NCI-H446 (cell line): ENCODE measurements around the gene GPR4.
"Not testable (repeated sequence)": the region's sequence is repeated elsewhere in the genome, so short reads cannot be mapped to it uniquely, and the experiment has no call there.

Experiments
- DNase-seq, 2 experiments: peaks; one replicate each; lab custom pipeline; 2025; lab: John Stamatoyannopoulos, UW

GPR4 gene

DNA sequence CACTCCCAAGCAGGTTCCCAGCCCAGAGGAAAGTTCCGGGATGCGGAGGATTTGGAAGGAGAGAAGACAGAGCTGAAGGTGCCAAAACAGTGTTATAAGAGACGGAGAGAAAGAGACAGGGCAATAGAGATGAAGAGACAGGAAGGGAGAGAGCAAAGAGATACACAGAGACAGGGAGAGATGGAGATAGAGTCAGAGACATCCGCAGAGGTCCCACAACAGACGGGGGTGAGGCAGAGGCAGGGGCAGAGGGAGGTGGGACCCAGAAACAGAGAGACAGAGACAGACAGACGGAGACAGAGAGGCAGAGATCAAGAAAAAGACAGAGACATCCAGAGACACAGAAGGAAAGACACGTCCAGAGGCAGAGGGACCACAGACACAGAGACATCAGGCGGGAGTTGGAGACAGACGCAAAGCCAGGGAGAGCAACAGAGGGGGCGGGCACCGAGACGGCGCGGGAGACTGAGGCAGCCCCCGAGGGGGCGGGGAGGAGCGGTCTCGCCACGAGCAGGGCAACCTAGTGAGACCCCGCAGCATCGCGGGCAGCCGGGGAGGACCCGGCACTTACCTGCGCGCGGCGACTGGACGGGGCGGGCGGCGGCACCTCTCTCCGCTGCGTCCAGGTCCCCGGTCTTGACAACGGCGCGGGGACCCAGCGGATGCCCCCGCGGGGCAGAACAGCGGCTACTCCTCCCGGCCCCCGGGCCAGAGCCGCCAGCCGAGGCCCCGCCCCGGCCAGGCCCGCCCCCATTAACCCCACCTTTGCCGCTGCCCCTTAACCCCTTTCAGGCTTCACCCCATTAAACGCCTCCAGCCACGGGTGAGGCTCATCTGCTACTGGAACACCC is at the start of gene GPR4:
TSS of gene GPR4 (minus strand) at position 689 of the 851 bp plus-strand sequence. CDS start 10,346 bp downstream, outside the sequence.
- DNase-seq: no peak

DNA sequence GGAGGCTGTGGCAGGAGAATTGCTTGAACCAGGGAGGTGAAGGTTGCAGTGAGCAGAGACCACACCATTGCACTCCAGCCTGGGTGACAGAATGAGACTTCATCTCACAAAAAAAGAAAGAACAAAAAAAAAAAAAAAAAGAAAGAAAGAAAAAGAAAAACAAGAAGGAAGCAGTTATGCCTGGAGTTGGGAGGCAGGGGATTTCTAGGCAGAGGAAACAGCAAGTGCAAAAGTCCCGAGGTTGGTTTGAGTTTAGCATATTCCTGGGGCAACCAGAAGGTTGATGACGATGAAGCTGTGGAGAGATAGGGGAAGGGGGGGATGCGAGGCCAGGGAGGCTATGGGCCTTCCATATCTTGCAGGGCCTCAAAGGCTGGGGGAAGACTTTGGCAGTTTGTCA is 48.7 kb upstream of the GPR4 start:
- DNase-seq: no peak

DNA sequence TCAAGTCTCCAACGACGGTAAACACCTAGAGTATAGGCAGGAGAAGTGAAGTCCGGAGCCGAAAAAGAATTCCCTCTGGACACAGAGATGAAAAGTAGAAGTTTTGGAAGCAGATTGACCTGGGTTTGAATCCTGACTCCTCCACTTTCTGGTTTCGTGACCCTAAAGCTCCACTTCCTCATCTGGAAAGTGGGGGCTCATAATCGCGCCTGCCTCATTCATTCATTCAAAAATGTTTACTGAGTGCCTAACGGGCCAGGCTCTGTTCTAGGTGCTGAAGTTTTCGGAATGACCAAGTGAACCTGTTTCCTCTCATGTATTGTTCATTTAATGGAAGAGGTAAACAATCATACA is 44.3 kb upstream of the GPR4 start:
- no peak for DNase-seq

DNA sequence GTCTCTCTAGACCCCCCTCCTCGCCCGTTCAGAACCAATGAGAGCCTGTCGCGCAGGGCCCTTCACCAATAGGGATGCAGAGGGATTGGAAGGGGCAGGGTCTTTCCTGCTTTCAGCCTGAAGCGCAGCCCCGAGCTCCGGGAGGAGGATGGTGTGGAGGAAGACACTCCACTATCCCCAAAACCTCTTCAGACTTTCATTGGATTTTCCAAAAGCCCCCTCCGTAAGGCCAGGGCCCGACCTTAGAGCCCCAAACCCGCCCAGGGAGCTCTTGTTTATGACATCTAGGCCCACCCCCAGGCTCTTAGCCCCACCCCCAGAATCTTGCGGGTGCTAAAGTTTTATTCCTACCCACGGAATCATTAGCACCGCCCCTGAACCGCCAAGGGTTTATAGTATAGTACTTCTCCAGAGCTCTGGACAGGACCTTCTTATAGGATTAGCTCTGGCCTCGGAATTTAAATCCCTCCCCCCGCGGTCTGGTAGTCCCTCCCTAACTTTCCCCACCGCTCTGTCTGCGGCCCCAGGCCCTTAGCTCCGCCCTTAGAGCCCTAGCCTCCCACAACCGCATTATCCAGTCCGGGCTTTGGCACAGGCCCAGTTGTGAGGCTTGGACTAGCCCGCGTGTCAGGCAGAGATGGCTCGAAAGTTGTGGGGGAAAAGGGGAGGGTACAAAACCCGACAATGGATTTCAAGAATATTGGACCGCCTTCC is 43.8 kb upstream of the GPR4 start:
- peak; percentile 97 for DNase-seq

- DNase-seq: no peak
Measured at GRCh38 chr19:45645068-45645630, 43.1 kb upstream of the GPR4 start.

DNA sequence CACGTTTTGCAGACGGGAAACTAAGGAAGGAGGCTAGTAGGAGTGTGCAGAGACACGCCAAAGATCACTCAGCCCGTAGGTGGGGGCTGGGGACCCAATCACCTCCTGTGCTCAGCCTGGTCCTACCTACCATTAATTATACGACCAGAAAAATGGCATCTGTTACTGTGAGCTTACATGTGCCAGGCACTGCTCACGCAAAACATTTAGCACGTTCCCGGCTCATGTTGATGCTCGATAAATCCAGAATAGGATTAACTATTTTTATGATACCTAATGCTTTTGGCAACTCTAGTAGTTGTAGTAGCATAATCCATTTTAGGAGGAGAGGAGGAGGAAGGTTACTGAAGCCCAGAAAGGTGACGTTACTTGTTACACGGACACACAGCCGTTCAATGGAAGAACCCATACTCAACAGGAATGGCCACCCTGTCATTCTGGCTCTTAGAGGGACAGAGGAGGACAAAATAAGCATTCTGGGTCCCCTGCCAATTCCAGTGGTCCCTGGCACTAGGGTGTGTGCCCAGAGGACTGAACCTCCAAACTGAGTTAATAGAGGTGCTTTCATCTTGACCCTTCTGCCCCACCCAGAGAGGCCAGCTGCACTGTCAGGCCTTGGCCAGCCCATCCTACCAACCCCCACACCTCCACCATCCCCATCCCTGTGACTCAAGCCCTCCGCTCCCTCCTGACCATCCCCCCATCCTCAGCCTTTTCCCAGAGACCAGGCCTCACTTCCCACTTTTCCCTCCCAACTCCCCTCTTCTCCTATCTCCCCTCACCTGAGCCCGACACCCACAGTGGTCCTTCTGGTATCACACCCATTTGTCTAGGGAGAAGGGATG is 42.1 kb upstream of the GPR4 start:
- no peak for DNase-seq

- DNase-seq: peak; percentile 62 to 88
Measured at GRCh38 chr19:45643024-45643926, 41.3 kb upstream of the GPR4 start.

DNA sequence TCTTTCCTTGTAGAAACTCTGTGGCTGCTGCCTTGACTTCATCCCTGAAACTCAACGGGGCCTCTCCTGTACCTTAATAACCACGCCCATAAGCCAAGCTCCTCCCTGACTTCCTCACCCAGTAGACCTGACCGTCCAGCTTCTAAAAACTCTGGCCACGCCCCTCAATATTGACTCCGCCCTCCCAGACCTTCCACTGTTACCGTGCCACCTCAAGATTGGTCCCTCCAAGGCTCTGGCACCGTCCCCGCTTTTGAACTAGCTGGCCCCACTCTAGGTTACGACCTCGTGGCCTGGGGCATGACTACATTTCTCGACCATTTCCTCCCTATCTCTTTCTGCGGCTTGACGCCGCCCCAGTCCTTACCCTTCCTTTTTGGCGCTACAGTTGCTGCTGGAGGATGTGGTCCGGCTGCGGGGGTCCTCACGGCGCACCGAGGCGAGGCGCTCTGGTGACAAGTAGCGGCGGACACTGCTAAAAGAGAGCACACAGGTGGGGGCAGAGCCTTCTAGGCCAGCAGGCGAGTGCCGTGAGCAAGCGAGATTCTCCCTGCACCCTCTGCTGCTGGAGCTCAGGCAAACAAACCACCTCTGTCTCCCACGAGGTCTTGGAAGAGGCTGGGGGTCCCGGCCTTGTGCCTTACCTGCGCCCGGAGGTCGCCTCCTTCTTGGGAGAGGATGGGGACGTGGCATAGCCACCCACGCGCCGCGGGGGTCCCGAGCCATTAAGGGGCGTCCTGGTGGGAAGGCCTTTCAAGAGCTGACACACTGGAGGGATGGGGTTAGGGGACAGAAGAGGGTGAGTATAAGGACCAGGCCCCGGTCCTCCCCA is 39.5 kb upstream of the GPR4 start:
- DNase-seq: no peak

DNA sequence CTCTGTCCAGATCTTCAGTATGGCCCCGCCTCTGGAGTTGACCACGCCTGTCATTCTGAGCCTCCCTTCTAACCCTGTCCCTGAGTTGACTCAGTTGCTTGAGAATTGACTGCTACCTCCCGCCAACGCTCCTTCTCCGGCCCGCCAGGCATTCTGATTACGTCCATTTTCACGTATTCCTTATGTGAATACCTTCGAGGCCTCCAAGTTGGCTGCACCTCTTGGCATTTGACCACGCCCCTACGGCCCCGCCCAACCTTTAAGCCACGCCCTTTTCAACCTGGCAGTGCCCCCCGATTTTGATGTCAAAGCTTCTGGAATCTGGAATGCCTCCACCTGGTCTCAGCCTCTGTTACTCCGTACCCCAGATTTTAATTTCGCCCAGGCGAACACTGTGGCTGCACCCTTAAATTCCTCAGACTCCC is 38.8 kb upstream of the GPR4 start:
- DNase-seq: no peak

DNA sequence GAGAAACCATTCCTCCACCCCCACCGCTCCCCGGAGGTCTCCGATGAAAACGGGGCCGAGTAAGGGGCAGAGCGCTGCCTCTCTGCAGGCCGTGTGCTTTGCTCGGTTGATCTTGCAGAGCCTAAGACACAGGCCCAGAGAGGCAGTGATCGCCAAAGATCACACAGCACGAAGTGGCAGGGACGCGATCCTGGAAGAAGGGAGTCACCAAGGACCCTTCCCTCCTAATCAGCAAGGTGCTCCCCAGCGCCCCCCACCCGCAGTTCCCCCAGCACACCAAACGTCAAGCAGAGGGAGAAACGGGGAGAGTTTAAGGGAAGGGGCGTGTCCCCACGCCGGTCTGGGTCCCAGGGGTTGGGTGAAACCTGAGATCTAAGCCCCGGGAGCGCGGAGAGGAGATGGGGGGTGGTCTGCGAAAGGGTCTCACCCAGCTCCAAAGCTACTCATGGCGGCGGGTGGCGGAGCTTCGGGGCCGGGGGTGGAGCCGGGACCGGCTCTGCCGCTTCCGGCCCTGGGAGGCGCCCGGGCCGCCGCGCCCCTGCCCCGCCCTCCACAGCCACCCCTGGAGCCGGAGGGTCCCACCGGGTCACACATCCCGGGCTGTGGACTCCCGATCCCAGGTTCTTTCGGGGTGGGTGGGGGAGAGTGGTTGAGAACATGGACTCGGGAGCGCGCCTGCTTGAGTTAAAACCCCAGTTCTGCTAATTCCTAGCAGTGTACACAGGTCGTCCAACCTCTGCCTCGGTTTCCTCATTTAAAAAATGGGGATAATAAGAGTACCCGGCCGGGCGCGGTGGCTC is 37.1 kb upstream of the GPR4 start, which contains the start of gene EML2:
TSS of gene EML2 (minus strand) at position 468 of the 800 bp plus-strand sequence. CDS start at position 447, 21 bp downstream.
- DNase-seq: peak; percentile 27 to 68

GRCh38 chr19:45637890-45638667 is 36.1 kb upstream of the GPR4 start:
- DNase-seq: no peak

DNA sequence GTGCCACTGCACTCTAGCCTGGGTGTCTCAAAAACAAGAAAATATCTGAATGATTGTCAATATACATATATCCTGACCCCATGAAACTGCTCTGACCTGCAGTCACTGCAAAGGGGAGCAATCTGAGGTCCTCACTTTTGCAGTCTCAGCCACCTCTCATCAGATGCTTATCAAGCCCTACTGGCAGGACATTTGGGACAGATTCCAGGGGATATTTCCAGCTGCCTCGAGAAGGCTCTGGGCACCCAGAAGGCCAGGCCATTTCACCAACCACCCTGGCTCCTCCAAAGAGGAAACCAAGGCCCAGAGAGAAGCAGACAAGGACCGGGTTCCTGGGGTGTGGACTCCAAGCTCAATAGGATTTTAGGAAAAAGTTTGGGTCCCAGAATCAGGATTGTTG is 34.9 kb upstream of the GPR4 start:
- DNase-seq: no peak

- DNase-seq: no peak
Measured at GRCh38 chr19:45636275-45636674, 34.3 kb upstream of the GPR4 start.

DNA sequence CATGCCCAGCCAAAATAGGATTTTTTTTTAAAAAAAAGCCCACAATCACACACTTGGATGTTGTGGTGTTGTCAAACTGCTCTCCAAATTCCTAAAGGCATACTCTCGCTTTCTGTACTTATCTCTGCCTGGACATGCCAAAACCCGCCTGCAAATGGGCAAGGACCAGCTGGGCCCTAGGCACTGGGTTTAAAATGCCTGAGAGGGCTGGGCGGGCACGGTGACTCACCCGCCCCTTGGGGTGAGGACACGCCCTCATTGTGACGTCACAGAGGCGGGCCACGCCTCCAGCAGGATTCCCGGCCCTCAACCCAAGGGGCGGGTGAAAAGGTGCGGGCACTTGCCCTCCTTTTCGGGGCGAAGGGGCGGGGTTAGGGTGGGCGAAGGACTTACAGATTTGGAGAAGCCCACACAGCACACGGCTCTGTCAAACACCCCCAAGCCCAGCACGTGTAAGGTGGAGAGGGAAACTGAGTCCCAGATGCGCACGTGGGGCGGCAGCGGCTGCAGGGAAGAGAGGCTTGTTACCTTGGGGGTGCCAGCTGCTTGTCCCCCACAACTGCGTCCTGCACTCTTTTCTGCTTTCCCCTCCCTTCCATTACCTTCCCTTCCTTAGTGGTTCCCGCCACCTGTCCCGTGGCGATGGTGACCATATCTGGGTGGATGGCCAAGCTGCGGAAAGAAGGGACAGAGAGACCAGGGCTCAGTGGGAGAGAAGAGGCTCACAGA is 30.6 kb upstream of the GPR4 start:
- DNase-seq: peak; percentile 34 to 84

GRCh38 chr19:45630463-45630862 is 28.5 kb upstream of the GPR4 start:
- no peak for DNase-seq

DNA sequence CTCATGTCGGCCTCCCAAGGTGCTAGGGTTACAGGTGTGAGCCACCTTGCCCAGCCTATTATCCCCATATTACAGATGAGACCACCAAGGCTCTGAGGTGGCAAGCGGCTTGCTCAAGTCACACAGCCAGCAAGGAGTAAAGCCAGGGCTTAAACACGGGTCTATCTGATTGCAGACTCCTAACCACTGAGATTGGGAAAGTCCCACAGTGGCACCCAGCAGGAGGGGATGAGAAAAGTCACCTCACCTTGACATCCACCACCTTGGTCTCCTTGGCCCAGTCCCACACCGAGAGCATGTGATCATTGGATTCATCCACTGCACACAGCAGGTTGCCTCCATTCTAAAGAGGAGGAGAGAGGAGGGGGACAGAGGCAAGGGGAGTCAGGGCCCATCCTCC is 27.7 kb upstream of the GPR4 start:
- DNase-seq: no peak

GRCh38 chr19:45628219-45628618 is 26.2 kb upstream of the GPR4 start:
- DNase-seq: not testable (repeated sequence)

DNA sequence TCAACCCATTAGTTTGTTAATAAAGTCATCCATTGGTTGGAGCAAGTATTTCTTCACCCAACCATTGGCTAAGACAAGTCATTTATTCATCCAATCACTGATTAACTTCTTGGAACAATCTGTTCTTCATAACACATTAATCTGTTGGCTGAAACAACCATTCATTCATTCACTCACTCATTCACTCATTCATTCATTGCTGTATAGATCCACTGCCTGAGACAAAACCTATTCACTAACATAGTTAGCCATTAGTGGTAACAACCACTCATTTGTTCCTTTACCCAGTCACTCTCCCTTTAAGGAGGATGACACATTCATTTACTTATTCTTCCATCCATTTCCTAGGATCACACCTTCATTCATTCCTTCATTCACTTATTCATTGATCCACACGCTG is 22.0 kb upstream of the GPR4 start:
- DNase-seq: no peak
